Ishikawa (cell line): ENCODE results near the gene SLC35G6.
"Not testable (repeated sequence)": the region's sequence is repeated elsewhere in the genome, so short reads cannot be mapped to it uniquely, and the experiment has no call there.

Source experiments
- CEBPB ChIP-seq: IDR thresholded peaks from 2 replicates; pipeline ENCODE4 v1.6.1; 2012
- CREB1 ChIP-seq: IDR thresholded peaks from 2 replicates; pipeline ENCODE4 v1.6.1; 2012; ENCODE audit warnings: low read depth
- EGR1 ChIP-seq: IDR thresholded peaks from 2 replicates; pipeline ENCODE4 v1.6.1; 2012
- EP300 ChIP-seq: IDR thresholded peaks from 2 replicates; pipeline ENCODE4 v1.6.1; 2012; ENCODE audit warnings: borderline replicate concordance
- FOXM1 ChIP-seq: IDR thresholded peaks from 2 replicates; pipeline ENCODE4 v1.6.1; 2012; ENCODE audit warnings: low read depth, borderline replicate concordance
- MAX ChIP-seq: IDR thresholded peaks from 2 replicates; pipeline ENCODE4 v1.6.1; 2012
- NFIC ChIP-seq: IDR thresholded peaks from 2 replicates; pipeline ENCODE4 v1.6.1; 2012
- RAD21 ChIP-seq: IDR thresholded peaks from 2 replicates; pipeline ENCODE4 v1.6.1; 2012; ENCODE audit warnings: low read depth
- REST ChIP-seq: IDR thresholded peaks from 2 replicates; pipeline ENCODE4 v1.6.1; 2012; ENCODE audit warnings: low read depth, mild to moderate bottlenecking
- TAF1 ChIP-seq: IDR thresholded peaks from 2 replicates; pipeline ENCODE4 v1.6.1; 2012; ENCODE audit warnings: low read depth, mild to moderate bottlenecking
- TCF12 ChIP-seq: IDR thresholded peaks from 2 replicates; pipeline ENCODE4 v1.6.1; 2012; ENCODE audit warnings: low read depth
- TEAD4 ChIP-seq: IDR thresholded peaks from 2 replicates; pipeline ENCODE4 v1.6.1; 2012
- USF1 ChIP-seq: IDR thresholded peaks from 2 replicates; pipeline ENCODE4 v1.6.1; 2012
- YY1 ChIP-seq: IDR thresholded peaks from 2 replicates; pipeline ENCODE4 v1.6.1; 2012; ENCODE audit warnings: low read depth

The SLC35G6 gene

GRCh38 chr17:7481275-7481674 is at the start of gene SLC35G6:
Gene SLC35G6 (plus strand): TSS chr17:7481446. CDS start chr17:7481517, 71 bp downstream.
- not testable (repeated sequence) for TF ChIP-seq REST, CREB1, USF1

GRCh38 chr17:7432296-7432695 is 49.0 kb upstream of the SLC35G6 start:
- TF ChIP-seq REST = no peak
- no peak for TF ChIP-seq EGR1

GRCh38 chr17:7435676-7436555 is 45.3 kb upstream of the SLC35G6 start:
- no peak for TF ChIP-seq EP300
- TF ChIP-seq CREB1 = no peak
- no peak for TF ChIP-seq TAF1
- peak; percentile 13; the same call in 1 of the 2 replicates for TF ChIP-seq MAX
- no peak for TF ChIP-seq TCF12
- no peak for TF ChIP-seq USF1
- TF ChIP-seq TEAD4 = peak; percentile 1; the same call in 1 of the 2 replicates
- TF ChIP-seq FOXM1 = no peak
- no peak for TF ChIP-seq REST
- no peak for TF ChIP-seq NFIC

GRCh38 chr17:7436556-7437368 is 44.5 kb upstream of the SLC35G6 start:
- TF ChIP-seq USF1 (no peak), CEBPB (no peak), TAF1 (no peak), CREB1 (no peak), TEAD4 (no peak), RAD21 (no peak), YY1 (no peak), NFIC (no peak), EGR1 (no peak), REST (no peak), MAX (no peak)
